ENCODE data around the gene SELENON. TPM values are rescaled to one million over a fixed set of nuclear protein-coding genes. Genes with fewer than 3 reads are reported as not detected.

SELENON gene
- total and polyA plus RNA-seq, 10 donors: 9.7 to 80.9 (median 56.7) TPM

GRCh38 chr1:25804244-25804963 is 4.4 kb downstream of the SELENON start:
- TF ChIP-seq POLR2A (IDR thresholded peaks at IDR 0.05) (no peak), POLR2AphosphoS5 (IDR thresholded peaks at IDR 0.05) (no peak)
- Histone ChIP-seq H3K27me3 (replicated peaks in 1 of 7) (no peaks in the 10 kb centered on the region), H3K9me3 (no peaks in the 10 kb centered on the region), H3K36me3 (peaks cover 0 to 47% (median 9%) of the 10 kb centered on the region in 6 donors), H3K4me3 (no peak overlapping the region), H3K4me1 (peaks cover 19 to 95% (median 83%) of the 10 kb centered on the region in 6 donors), H3K27ac (peak overlapping the region in 4 of 8 donors; percentile 57 to 72 (median 69))
- intact Hi-C loops (cut with DNase I; ENCODE audit: low total_unique reads): loop anchor here (5.0 to 10.0 kb wide), 2 partner anchors 192 to 280 kb away; no protein-coding TSS in a partner anchor
- no peak for DNase-seq
- WGBS, 5 donors: 55 to 83% (median 70%) methylated on average over 10 of the region's 10 CpGs

DNA sequence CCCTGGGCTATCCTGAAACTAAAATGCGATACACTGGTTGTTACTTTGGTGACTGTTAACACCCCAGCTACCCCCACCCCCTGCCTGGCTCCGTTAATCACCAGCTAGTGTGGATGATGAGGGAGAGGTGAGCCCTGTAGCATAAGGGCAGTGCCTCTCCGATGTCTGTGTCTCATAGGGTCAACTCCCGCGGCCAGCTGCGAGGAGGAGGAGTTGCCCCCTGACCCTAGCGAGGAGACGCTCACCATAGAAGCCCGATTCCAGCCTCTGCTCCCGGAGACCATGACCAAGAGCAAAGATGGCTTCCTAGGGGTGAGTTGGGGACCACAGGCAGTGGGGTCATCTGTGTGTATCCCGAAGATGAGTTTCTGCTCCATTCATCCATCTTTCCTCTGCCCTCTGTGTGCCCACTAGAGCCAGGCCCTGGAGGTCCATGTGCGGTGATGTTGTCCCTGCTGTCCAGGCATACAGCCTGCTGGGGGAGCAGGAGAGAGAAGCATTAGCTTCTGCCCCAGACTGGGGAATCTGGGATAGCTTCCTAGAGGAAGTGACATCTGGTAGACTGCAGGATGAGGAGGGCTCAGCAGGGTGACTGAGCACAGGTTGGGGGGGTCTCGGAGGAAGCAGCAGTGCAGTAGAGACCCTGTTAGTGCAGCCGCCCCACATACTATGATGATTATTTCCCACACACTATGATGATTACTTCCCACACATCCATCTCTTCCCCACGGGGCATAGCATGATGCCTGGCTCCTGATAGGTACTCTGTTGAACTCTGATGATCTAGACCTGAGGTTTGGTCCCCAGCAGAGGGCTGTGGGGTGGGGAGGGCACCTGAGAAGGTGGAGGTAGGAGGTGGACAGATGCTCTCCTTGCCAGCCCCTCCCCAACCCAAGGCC is 5.2 kb downstream of the SELENON start:
- peak; percentile 52 for DNase-seq
- Histone ChIP-seq H3K9me3 (no peaks in the 10 kb centered on the region), H3K27ac (peak overlapping the region; percentile 9 to 72 (median 58)), H3K36me3 (peaks cover 0 to 55% (median 13%) of the 10 kb centered on the region in 6 donors), H3K4me3 (no peak overlapping the region), H3K4me1 (peaks cover 22 to 99% (median 87%) of the 10 kb centered on the region in 6 donors), H3K27me3 (replicated peaks in 1 of 7) (no peaks in the 10 kb centered on the region)
- WGBS, 5 donors: 79 to 90% (median 85%) methylated on average over 14 to 15 of the region's 15 CpGs
- TF ChIP-seq, protein P1, sequence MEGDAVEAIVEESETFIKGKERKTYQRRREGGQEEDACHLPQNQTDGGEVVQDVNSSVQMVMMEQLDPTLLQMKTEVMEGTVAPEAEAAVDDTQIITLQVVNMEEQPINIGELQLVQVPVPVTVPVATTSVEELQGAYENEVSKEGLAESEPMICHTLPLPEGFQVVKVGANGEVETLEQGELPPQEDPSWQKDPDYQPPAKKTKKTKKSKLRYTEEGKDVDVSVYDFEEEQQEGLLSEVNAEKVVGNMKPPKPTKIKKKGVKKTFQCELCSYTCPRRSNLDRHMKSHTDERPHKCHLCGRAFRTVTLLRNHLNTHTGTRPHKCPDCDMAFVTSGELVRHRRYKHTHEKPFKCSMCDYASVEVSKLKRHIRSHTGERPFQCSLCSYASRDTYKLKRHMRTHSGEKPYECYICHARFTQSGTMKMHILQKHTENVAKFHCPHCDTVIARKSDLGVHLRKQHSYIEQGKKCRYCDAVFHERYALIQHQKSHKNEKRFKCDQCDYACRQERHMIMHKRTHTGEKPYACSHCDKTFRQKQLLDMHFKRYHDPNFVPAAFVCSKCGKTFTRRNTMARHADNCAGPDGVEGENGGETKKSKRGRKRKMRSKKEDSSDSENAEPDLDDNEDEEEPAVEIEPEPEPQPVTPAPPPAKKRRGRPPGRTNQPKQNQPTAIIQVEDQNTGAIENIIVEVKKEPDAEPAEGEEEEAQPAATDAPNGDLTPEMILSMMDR (IDR thresholded peaks at IDR 0.05 in 8 of 11, conservative IDR thresholded peaks at IDR 0.05 in 3 of 11): no peak
- TF ChIP-seq POLR2AphosphoS5 (IDR thresholded peaks at IDR 0.05): no peak
- no peak for TF ChIP-seq POLR2A (IDR thresholded peaks at IDR 0.05)
- intact Hi-C loops (cut with DNase I; ENCODE audit: low total_unique reads): loop anchor here (5.0 to 10.0 kb wide), 2 partner anchors 193 to 280 kb away; no protein-coding TSS in a partner anchor

GRCh38 chr1:25805863-25806225 is 5.9 kb downstream of the SELENON start:
- peak; percentile 80 for DNase-seq
- peak; percentile 14 to 56 (median 42) for TF ChIP-seq POLR2AphosphoS5 (IDR thresholded peaks at IDR 0.05)
- TF ChIP-seq, protein P1 (IDR thresholded peaks at IDR 0.05 in 8 of 11, conservative IDR thresholded peaks at IDR 0.05 in 3 of 11): no peak
- TF ChIP-seq POLR2A (IDR thresholded peaks at IDR 0.05): no peak
- Histone ChIP-seq H3K27ac (peak overlapping the region; percentile 9 to 72 (median 62)), H3K9me3 (no peaks in the 10 kb centered on the region), H3K27me3 (replicated peaks in 1 of 7) (no peaks in the 10 kb centered on the region), H3K4me1 (peaks cover 23 to 100% (median 88%) of the 10 kb centered on the region in 6 donors), H3K36me3 (peaks cover 0 to 60% (median 13%) of the 10 kb centered on the region in 6 donors), H3K4me3 (no peak overlapping the region)
- intact Hi-C loops (cut with DNase I; ENCODE audit: low total_unique reads): loop anchor here (10.0 kb wide), 1 partner anchor 281 kb away; no protein-coding TSS in a partner anchor
- WGBS, 5 donors: 43 to 70% (median 56%) methylated on average over 3 of the region's 3 CpGs

- TF ChIP-seq POLR2AphosphoS5 (IDR thresholded peaks at IDR 0.05) (no peak), POLR2A (IDR thresholded peaks at IDR 0.05) (no peak)
- TF ChIP-seq, protein P1 (IDR thresholded peaks at IDR 0.05 in 8 of 11, conservative IDR thresholded peaks at IDR 0.05 in 3 of 11): no peak
- peak; percentile 68 for DNase-seq
- H3K9me3 ChIP-seq: no peaks in the 10 kb centered on the region
- H3K27ac ChIP-seq: peak overlapping the region in 6 of 8 donors; percentile 43 to 72 (median 66)
- H3K36me3 ChIP-seq: peaks cover 0 to 64% (median 15%) of the 10 kb centered on the region in 6 donors
- H3K4me3 ChIP-seq: no peak overlapping the region
- WGBS, 5 donors: 69 to 92% (median 73%) methylated on average over 4 of the region's 4 CpGs
- H3K4me1 ChIP-seq: peaks cover 22 to 100% (median 88%) of the 10 kb centered on the region in 6 donors
- intact Hi-C loops (cut with DNase I; ENCODE audit: low total_unique reads): loop anchor here (10.0 kb wide), 1 partner anchor 282 kb away; no protein-coding TSS in a partner anchor
- H3K27me3 ChIP-seq (replicated peaks in 1 of 7): no peaks in the 10 kb centered on the region
Observed at GRCh38 chr1:25806418-25806817, 6.4 kb downstream of the SELENON start.
